GM23338 (cell line): Measurements from ENCODE around the gene IGFLR1.

ENCODE experiments used
- CREB1 ChIP-seq: fragments of 250-450 bp; sonication (Bioruptor Pico); IDR thresholded peaks from 2 replicates; pipeline ENCODE4 v1.5.0; 2020; ENCODE audit warnings: low read depth, mild to moderate bottlenecking, moderate library complexity
- CTCF ChIP-seq, 2 experiments: fragments of 200-600 bp in 1 of 2; sonication (generic) in 1 of 2; conservative IDR thresholded peaks; 2 replicates each; pipeline versions ENCODE4 v1.5.1 to v1.6.1; 2016 to 2017; ENCODE audit warnings: antibody characterized with exemption in 2 of 2, low read depth in 2 of 2, mild to moderate bottlenecking in 2 of 2, moderate library complexity in 1 of 2
- EZH2 ChIP-seq: fragments of 200-600 bp; sonication (generic); IDR thresholded peaks from one replicate; pipeline ENCODE4 v1.8.0; 2017; ENCODE audit warnings: antibody characterized with exemption, mild to moderate bottlenecking, low read depth; ENCODE audit not compliant: unreplicated experiment
- EZH2phosphoT487 ChIP-seq: fragments of 200-600 bp; sonication (generic); IDR thresholded peaks from one replicate; pipeline ENCODE4 v1.8.1; 2018; ENCODE audit warnings: antibody characterized with exemption; ENCODE audit not compliant: unreplicated experiment
- JUNB ChIP-seq: IDR thresholded peaks from one replicate; pipeline ENCODE4 v1.6.1; 2016; ENCODE audit warnings: antibody characterized with exemption; ENCODE audit not compliant: unreplicated experiment
- NANOG ChIP-seq: IDR thresholded peaks from 2 replicates; pipeline ENCODE4 v1.6.1; 2016; ENCODE audit warnings: antibody characterized with exemption, borderline replicate concordance
- POLR2AphosphoS5 ChIP-seq: IDR thresholded peaks from 2 replicates; pipeline ENCODE4 v1.6.1; 2016; ENCODE audit warnings: antibody characterized with exemption, low read depth
- STAT1 ChIP-seq: IDR thresholded peaks from one replicate; pipeline ENCODE4 v1.6.1; 2016; ENCODE audit warnings: antibody characterized with exemption; ENCODE audit not compliant: unreplicated experiment
- ZNF114 ChIP-seq: fragments of 250-450 bp; sonication (Bioruptor Pico); IDR thresholded peaks from 2 replicates; pipeline ENCODE4 v1.5.0; 2020; ENCODE audit warnings: mild to moderate bottlenecking, moderate library complexity
- ZNF331 ChIP-seq: fragments of 250-450 bp; sonication (Bioruptor Pico); IDR thresholded peaks from 2 replicates; pipeline ENCODE4 v1.5.0; 2020; ENCODE audit warnings: low read depth, mild to moderate bottlenecking, moderate library complexity
- ZNF462 ChIP-seq: fragments of 250-450 bp; sonication (Bioruptor Pico); IDR thresholded peaks from 2 replicates; pipeline ENCODE4 v1.5.0; 2020; ENCODE audit warnings: mild to moderate bottlenecking, moderate library complexity
- TF ChIP-seq, protein P1 (sequence below): IDR thresholded peaks from one replicate; pipeline ENCODE4 v1.6.1; 2018; ENCODE audit warnings: antibody characterized with exemption; ENCODE audit not compliant: unreplicated experiment
- TF ChIP-seq, protein P2 (sequence below): IDR thresholded peaks from 2 replicates; pipeline ENCODE4 v1.6.1; 2016; ENCODE audit warnings: antibody characterized with exemption

DNA sequence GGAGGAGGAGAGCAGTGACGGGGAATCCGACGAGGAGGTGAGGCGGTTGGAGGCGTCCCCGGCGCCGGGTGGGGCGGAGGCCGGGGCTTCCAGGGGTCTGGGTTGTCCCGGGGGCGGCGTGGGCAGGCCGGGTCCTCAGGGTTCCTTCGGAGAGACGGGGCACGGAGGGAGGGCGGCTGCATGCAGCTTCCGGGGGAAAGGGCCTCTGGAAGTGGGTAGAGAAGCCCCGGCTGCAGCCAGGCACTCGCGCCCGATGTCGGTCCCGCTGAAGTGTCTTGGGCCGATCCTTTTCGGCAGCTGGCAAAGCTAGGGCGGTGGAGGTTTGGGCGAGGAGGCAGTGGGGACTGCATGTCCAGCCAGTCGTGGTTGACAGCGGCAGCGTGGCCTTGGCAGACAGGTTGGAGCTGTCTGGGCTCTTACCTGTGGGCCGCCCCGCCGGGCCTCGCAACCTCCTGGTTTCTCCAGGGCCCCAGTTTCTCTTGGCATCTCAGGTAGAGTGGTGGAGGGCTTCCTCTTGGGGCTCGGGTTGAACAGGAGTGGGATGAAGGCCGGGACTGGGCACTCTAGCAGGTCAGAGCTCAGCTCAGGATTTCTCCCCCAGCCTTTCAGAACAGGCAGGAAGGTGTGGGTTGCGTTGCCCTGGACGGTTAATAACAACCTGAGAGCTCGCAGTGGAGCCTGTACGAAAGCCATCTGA is 23.8 kb downstream of the IGFLR1 start:
- TF ChIP-seq CTCF (conservative IDR thresholded peaks at IDR 0.05; ENCODE audit: low read depth in 2 of 2) = no peak
- no peak for TF ChIP-seq EZH2phosphoT487
- TF ChIP-seq POLR2AphosphoS5 = no peak
- TF ChIP-seq, protein P1, sequence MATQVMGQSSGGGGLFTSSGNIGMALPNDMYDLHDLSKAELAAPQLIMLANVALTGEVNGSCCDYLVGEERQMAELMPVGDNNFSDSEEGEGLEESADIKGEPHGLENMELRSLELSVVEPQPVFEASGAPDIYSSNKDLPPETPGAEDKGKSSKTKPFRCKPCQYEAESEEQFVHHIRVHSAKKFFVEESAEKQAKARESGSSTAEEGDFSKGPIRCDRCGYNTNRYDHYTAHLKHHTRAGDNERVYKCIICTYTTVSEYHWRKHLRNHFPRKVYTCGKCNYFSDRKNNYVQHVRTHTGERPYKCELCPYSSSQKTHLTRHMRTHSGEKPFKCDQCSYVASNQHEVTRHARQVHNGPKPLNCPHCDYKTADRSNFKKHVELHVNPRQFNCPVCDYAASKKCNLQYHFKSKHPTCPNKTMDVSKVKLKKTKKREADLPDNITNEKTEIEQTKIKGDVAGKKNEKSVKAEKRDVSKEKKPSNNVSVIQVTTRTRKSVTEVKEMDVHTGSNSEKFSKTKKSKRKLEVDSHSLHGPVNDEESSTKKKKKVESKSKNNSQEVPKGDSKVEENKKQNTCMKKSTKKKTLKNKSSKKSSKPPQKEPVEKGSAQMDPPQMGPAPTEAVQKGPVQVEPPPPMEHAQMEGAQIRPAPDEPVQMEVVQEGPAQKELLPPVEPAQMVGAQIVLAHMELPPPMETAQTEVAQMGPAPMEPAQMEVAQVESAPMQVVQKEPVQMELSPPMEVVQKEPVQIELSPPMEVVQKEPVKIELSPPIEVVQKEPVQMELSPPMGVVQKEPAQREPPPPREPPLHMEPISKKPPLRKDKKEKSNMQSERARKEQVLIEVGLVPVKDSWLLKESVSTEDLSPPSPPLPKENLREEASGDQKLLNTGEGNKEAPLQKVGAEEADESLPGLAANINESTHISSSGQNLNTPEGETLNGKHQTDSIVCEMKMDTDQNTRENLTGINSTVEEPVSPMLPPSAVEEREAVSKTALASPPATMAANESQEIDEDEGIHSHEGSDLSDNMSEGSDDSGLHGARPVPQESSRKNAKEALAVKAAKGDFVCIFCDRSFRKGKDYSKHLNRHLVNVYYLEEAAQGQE = no peak
- TF ChIP-seq, protein P2, sequence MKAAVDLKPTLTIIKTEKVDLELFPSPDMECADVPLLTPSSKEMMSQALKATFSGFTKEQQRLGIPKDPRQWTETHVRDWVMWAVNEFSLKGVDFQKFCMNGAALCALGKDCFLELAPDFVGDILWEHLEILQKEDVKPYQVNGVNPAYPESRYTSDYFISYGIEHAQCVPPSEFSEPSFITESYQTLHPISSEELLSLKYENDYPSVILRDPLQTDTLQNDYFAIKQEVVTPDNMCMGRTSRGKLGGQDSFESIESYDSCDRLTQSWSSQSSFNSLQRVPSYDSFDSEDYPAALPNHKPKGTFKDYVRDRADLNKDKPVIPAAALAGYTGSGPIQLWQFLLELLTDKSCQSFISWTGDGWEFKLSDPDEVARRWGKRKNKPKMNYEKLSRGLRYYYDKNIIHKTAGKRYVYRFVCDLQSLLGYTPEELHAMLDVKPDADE = no peak
- no peak for TF ChIP-seq EZH2
- no peak for TF ChIP-seq NANOG
- TF ChIP-seq STAT1 = no peak
- no peak for TF ChIP-seq CREB1 (CRISPR knock-in tag)
- TF ChIP-seq JUNB = no peak
- TF ChIP-seq ZNF331 (CRISPR knock-in tag) = no peak
- no peak for TF ChIP-seq ZNF114 (CRISPR knock-in tag)
- no peak for TF ChIP-seq ZNF462
